Measurements from ENCODE around the gene OR52H1. TPM values are rescaled to one million over a fixed set of nuclear protein-coding genes. Genes with fewer than 3 reads are reported as not detected.
"Not testable (repeated sequence)": the region's sequence is repeated elsewhere in the genome, so short reads cannot be mapped to it uniquely, and the experiment has no call there.

The OR52H1 gene
- total RNA-seq: 0.59 TPM

DNA sequence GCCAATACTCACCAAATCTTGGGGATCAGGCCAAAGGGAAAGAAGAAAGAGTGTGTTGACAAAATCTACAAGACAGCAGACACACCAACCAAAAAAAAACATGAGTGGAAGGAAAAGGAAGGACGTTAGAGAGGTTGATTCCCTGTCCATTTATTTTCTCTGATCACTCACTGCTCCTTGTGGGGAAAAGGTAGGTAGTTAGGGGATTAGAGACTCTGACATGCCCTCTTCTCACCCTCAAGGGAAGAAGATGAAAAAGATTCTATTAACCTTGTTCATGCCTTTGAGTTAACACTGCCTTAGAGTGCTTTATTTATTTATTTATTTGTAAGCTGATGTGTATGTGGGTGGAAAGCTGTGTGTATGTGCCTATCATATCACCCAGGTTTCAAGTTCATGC is at the start of gene OR52H1:
Gene OR52H1 (minus strand): TSS at position 101 of the 400 bp plus-strand sequence. CDS start 3,035 bp downstream, outside the sequence.
- DNase-seq: no peak

- DNase-seq: no peak
Measured at GRCh38 chr11:5597953-5598352, 49.6 kb upstream of the OR52H1 start.

DNA sequence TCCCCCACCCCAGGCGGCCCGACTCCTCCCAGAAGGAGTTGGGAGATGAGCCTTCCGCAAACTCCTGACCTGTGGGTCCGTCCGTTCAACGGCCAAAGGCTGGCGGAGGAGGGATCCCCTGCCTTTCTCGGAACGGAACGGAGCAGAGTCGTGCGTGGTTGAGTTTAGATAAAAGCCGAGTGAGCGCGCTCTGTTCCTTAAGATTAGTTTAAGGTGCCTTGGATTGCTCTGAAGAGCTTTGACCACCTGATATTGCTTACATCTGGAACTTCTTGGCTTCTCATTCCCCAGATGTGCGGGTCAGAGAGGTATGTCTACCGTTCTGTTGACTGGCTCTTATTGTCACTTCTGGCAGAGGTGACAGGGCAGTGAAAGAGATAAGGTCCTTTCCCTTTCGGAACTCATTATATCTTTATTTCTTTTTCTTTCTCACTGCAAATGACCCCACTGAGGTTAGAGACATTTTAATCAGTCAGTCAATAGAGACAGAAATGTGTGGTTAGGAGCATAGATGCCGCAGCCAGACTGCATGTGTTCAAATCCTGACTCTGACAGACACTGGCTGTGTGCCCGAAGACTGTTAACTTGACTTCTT is 48.4 kb upstream of the OR52H1 start, which contains the start of gene TRIM6:
Gene TRIM6 (plus strand): TSS at position 31 of the 595 bp plus-strand sequence. CDS start 261 bp downstream, at position 292.
- no peak for DNase-seq

DNA sequence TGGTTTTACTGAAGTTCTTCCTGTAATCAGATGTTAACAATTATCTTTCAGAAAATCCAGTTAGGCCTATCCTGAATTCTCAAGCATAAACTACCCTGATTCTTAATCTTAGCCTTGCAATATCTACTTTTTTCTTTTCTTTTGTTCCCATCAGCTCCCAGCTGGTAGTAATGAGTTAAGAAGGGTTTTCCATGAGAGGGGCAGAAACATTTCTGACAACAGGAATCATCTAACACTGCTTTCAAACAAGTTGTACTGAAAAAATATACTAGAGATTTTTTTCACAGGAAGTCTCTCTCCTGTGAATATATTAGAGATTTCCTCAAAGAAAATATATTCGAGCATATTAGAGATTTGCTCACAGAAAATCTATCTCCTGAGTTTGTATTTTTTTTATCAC is 44.8 kb upstream of the OR52H1 start:
- DNase-seq: no peak

DNA sequence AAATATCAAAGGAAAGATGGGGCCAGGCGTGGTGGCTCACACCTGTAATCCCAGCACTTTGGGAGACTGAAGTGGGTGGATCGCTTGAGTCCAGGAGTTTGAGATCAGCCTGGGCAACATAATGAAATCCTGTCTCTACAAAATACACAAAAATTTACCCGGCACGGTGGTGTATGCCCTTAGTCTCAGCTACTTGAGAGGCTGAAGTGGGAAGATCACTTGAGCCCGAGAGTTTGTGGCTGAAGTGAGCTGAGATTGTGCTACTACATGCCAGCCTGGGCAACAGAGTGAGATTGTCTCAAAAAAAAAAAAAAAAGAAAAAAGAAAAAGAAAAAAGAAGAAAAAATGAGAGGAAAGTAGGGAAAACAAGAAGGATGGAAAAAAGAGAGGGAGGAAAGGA is 44.3 kb upstream of the OR52H1 start:
- no peak for DNase-seq

DNA sequence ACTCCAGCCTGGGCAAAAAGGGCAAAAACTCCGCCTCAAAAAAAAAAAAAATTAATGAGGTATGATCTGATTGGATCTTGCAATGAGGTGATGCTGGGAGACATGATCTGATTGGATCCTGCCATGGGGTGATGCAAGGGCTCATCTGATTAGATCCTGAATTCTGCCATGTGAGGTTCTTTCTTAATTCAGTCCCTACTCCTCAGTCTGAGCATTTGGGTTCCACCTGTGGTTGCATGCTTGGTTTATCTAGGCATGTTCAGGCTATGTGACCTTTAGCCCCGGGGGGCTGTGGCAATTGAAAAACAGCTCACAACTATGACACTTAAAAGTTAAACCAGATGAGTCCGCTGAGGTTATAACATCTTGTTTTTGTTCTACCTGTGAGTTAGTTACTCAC is 43.3 kb upstream of the OR52H1 start:
- no peak for DNase-seq

- DNase-seq: not testable (repeated sequence)
Measured at GRCh38 chr11:5589906-5590305, 41.6 kb upstream of the OR52H1 start.

GRCh38 chr11:5584458-5584857 is 36.1 kb upstream of the OR52H1 start:
- not testable (repeated sequence) for DNase-seq

GRCh38 chr11:5581014-5581413 is 32.7 kb upstream of the OR52H1 start:
- DNase-seq: no peak

- no peak for DNase-seq
Measured at GRCh38 chr11:5580577-5580976, 32.2 kb upstream of the OR52H1 start, which contains the start of gene OR52B6. TSS of gene OR52B6 (plus strand) at chr11:5580877. CDS start at chr11:5580877, 0 bp downstream.

DNA sequence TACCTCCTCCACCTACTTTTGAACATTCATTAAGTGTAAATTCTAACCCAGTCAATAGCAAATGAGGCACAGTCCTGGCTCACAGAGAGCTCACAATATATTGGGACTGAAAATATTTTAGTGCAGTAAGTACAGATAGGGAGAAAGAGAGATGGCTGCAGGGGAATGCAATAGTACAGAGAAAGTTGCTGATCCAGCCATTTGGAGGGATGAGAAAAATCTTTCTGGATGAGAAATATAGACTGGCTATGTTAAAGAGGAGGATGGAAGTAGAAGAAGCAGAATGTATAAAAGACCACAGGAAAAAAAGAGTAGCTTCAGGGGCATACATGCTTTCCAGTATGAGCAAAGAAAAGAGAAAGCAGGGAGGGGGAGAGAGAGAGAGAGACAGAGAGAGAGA is 28.8 kb upstream of the OR52H1 start:
- no peak for DNase-seq

DNA sequence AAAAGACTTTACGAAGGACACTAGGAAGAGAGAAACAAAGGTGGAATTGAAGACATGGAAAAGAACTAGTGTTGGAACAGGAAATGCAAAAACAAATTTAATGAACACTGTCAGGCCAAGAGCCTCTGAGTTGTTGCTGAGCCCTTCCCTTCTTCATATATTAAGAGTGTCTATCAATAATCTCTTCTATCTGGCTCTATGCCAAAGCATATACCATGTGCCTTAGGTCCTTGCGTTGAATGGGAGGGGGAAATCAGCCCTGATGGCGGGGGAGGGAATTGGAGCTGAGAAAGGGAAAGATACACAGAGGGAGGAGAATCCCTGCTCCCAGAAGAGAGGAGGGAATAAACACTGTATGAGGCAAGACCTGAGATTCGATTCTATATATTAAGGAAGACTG is 26.8 kb upstream of the OR52H1 start:
- no peak for DNase-seq

- no peak for DNase-seq
Measured at GRCh38 chr11:5574654-5575053, 26.3 kb upstream of the OR52H1 start.

DNA sequence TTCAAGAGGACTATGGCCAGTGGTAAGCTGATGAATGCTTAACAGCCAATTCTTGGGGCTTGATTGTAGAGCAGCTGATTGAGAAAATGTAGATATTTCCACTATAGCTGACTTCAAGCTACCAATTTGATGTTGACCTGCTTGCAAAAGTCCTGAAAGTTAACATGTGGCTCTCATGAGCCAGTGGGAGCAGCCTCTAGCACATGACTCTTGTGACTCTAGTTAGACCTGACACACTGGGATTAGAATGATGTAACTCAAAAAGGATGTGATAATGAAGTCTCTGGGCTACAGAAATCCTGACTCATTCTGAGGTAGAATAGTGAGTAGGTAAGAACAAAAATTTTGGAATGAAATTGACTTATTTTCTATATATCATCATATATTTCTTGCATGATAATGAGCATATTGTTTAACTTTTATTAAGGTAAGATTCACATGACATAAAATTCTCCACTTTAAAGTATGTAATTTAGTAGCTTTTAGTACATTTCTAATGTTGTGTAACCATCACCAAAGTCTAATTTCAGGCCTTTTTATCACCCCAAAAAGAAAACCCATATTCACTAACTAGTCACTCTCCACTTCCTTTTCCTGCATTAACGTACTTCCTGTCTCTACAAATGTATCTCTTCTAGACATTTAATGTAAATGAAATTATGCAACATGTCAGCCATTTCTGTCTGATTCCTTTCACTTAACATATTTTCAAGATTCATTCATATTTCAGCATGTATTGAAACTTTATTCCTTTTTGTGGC is 16.1 kb upstream of the OR52H1 start:
- DNase-seq: no peak

GRCh38 chr11:5557751-5558150 is 9.4 kb upstream of the OR52H1 start:
- no peak for DNase-seq

DNA sequence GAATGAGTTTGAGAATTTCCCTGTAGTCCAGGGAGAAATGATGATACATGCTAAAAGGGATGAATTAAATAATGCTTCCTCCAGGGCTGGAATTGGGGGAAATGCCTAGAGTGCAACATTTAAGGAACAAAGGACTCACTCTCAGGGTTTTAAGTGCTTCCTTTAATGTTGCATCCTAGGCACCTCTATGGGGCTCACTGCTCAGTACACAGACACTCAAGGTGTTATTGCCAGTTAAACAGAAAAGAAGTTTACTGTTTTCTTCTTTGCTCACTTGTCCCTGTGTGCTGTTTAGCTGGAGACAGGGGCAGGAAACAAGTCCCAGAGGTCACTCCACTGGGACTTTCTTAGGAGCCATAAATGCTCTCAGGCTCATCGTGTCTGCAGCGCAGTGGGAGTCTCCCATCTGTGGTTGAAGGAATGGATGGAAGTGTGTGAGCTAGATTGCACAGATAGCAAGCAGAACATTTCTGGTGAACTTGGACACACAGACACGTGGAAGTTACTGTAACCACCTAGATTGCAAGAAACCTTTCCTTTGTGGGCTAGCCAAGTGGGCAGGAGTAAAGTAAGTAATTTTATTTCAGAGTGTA is 8.4 kb upstream of the OR52H1 start:
- no peak for DNase-seq

GRCh38 chr11:5553343-5553742 is 5.0 kb upstream of the OR52H1 start:
- DNase-seq: no peak

- DNase-seq: no peak
Measured at GRCh38 chr11:5550440-5551095, 2.2 kb upstream of the OR52H1 start.

DNA sequence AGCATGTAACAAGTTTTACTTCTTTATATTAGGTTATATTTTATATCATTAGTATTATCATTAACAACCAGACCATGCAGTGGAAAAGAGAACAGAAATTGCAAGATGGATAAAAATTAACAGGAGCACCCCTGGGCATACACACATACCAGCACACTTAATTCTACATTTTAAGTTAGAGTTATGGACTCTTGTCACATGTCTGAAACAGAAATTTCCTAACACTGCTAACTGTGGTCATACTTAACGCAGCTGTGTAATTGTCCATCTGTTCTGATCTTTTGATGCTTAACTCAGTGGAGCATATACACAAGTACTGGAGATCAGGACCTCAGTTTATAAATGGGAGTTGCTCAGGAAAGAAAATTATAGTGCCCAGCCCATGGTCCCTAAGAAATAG is 358 bp downstream of the OR52H1 start:
- no peak for DNase-seq

DNA sequence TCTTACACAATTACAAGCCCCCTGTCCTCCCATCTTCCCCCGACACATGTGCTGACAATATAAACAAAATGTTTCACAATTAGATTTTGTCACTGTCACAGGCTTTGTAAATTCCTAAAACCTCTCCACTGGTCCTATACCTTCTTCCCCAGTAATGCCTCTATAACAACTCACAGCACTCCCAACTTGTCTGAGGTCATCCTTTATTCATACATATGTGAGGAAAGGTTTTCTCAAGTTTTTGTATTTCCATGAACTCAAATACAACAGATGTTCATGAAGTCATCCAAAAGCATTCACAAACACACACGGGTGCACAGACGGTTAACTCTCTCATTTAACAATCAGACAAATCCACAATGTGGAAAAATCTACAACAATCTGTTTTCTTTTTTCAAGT is 1.9 kb downstream of the OR52H1 start:
- DNase-seq: peak; percentile 0

GRCh38 chr11:5541427-5541826 is 6.9 kb downstream of the OR52H1 start:
- no peak for DNase-seq

DNA sequence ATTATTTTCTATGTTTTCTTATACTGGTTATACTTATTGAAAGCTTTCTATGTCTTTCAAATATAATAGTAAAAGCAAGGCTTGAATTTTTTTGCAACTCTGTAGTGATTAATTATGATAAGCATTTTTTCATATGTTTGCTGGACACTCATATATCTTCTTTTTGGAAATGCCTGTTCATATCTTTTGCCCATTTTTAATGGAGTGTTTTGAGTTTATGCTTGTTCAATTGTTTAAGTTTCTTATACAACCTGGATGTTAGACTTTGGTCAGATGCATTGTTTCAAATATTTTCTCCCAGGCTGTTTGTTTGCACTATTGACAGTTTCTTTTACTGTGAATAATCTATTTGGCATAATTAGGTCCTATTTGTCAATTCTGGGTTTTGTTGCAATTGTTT is 11.9 kb downstream of the OR52H1 start:
- no peak for DNase-seq

DNA sequence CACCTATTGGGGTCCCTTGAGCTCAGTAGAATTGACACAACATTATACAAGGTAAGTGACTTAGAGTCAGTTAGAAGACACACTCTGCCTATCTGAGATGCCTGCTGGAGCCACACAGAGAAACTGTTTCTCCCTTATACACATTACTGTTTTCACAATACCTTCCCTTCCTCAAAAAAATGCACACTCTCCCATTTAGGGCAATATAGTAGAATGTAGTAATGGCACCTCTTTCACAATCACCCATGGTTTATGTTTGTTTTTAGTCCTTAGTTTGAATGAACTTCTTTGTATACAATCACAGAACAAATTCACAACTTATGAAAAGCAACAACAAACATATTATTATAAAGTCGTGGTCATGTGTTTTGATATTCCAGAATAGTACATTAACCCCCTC is 14.3 kb downstream of the OR52H1 start:
- no peak for DNase-seq

Data from skin of body (tissue), 2 donors.